ENCODE data around the gene MGMT. TPM values are rescaled to one million over a fixed set of nuclear protein-coding genes. Genes with fewer than 3 reads are reported as not detected.

Gene MGMT
- total RNA-seq, 2 donors from 2014 or later, result 15.3 to 16.1 TPM

DNA sequence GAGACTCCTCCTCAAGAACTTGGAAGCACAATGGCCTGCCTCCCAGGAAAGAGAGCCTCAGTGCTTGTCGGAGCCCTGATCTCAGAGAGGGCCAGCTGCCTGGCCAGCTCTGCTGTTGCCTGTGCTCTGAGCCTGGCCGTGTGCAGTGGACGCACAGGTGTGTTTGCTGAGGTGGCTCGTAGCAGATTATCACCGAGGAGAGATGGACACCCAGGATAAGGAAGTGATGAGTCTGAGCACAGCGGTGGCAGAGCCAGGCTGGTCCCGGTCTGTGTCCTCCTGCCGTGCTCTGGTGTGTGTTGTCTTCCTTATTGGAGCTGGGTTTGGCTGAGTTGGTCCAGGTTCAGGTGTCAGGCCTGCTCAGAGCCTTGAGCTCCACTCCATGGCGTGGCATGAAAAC, 288.6 kb downstream of the MGMT start:
- DNase-seq (peak in 1 of 2 donors; percentile 3), ATAC-seq (no peak)
- intact Hi-C loops (cut with DNase I, micrococcal nuclease), result no loop called here

DNA sequence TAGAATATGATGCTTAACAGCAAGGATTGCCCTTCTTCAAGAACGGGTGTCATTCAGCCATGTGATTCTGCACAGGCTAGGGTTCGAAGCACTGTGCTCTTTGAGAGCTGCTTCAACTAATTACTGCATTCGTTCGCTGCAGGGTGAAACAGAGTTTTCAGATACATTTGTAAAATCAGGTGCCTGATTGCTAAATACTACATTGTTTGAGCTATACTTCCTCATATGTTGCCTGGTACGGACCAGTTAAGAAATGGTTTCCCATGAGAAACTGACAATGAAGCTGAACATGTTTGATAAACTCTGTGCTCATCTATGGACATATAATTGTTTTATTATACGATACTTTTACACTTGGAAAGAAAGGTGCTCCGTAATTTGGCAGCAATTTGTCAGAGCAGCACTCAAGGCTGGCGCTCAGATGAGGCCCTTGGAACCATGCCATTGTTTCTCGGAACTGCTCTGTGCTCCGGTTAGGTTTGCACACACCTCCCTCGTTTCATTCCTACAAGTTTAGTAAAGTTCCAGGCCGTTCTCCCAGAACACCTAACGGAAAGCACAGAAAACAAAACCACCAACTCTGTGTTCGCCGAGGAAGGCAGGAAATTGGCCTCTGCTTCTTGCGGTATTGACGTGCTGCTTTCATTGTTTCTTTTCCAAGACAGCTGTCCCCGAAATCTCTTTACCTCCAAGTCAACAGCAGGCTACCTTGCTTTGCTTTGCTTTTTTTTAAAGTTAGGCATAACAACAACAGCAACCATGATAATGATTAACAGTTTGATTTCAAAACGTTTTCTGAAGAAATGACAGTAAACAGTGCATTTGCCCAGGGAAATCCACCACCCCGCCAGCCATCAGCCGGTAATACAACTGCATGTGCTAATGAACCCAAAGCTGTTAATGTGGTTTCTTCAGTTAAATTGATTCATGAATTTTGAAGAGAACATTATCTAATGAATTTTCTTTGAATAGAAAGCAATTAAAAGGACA, 290.2 kb downstream of the MGMT start:
- intact Hi-C loops (cut with DNase I, micrococcal nuclease), result no loop called here
- peak in 1 of 2 donors; percentile 4 for DNase-seq

DNA sequence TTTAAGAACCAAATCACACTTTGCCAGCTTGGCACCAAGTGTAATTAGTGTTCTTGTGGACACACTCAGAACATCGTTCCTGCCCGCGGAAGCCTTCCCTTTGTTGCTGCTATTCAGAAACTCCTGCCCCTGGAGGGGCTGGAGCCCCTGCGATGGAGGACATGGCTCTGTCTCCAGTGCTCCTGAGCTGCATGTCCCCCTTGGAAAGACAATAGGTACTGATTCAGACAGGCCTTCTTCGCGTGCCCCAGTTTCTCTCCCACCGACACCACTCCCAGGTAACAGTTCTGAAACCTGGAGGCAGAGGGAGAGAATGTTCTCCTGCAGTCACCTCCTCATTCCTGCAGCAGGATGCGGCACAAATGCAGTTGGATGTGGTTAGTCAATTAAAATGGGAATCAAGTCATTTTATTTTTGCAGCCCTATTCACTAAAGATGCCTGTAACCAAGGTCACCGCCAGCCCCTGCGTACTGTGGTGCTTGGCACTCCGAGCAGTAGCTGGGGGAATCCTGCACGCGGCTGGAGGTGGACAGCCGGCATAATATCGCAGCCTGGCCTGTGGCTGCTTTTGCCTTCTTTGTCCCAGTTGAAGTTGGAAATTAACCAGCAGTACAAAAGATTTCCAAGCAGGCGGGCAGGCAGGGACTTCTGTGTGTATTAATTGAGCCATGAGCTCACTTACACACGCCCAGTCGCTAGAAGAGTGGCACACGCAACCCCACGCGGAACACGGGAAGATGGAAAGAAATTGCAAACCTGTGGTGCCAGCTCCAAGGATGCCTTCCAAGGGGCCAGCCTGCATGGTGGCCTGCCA, 291.4 kb downstream of the MGMT start:
- intact Hi-C loops (cut with DNase I, micrococcal nuclease), result no loop called here
- peak in 1 of 2 donors; percentile 5 for DNase-seq

More for the DNA sequence above, 290.2 kb downstream of the MGMT start:
- ATAC-seq, result no peak

DNA sequence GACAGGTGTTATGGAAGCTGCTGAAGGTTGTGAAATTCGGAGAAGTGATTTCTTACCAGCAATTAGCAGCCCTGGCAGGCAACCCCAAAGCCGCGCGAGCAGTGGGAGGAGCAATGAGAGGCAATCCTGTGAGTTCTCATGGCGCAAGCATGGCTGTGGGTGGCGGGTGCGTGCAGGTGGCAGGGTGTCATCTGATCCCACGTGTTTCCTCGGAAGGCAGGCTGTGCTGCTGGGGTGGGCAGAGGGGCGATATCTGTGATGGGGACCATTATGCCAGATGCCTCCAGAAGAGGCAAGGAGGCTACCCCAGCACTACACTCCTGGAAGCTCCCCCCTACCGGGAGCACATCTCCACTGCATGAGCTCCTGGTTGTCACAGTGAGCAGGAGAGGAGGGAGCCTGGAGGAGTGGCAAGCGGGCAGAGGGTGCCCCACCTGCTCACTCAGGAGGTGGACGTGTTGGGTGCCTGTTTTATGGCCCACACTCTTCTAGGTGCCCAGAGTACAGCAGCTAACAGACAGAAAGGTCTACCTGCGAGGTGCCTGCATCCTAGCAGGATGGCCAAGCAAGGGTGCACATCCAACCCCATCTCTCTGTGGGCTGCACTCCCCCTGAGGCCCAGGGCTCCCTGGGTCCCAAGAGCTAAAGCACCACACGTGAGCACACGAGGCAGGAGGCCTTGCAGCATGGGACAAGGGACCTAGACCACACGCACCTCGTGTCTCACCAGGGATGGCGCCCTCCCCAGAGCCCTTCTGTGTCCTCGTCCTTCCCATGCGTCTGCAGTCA, 292.4 kb downstream of the MGMT start:
- no peak for ATAC-seq
- intact Hi-C loops (cut with DNase I, micrococcal nuclease), result no loop called here

More for the DNA sequence above, 291.4 kb downstream of the MGMT start:
- ATAC-seq, result no peak

DNA sequence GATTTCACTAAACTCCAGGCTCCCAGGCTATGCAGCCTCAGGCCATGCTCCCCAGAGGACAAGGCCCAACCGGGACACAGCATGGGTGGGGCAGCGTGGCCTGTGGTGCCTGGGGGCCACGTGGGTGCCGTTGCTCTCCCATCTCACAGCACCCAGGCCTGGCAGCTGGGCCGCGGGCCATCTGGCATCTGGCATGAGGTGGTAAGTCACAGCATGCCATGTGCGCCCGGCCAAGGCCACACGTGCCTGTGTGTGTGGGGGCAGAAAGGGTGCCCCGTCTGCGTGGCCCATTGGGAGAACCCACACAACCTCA, 292.9 kb downstream of the MGMT start:
- intact Hi-C loops (cut with DNase I, micrococcal nuclease), result no loop called here
- DNase-seq (peak in 1 of 2 donors; percentile 14), ATAC-seq (no peak)

More for the DNA sequence above, 292.4 kb downstream of the MGMT start:
- peak in 1 of 2 donors; percentile 15 for DNase-seq

DNA sequence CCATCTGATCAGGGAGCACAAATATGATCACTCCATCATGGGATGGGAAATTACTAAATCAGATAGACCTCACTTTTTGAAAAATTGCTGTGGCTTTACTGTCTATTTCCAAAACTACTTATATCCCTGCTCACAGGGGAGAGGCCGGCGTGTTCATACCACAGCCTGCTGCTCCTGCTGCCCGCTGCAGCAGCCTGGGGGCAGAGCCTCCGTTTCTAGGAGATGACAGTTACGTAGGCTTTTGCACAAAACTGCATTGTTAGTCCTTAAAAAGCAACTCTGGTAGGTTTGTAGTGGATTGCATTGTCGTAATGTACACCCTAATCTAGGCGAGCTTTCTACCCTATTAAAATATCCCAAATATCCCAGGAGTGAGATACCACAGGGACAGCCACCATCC, 293.4 kb downstream of the MGMT start:
- DNase-seq (peak in 1 of 2 donors; percentile 8), ATAC-seq (no peak)
- intact Hi-C loops (cut with DNase I, micrococcal nuclease), result no loop called here

DNA sequence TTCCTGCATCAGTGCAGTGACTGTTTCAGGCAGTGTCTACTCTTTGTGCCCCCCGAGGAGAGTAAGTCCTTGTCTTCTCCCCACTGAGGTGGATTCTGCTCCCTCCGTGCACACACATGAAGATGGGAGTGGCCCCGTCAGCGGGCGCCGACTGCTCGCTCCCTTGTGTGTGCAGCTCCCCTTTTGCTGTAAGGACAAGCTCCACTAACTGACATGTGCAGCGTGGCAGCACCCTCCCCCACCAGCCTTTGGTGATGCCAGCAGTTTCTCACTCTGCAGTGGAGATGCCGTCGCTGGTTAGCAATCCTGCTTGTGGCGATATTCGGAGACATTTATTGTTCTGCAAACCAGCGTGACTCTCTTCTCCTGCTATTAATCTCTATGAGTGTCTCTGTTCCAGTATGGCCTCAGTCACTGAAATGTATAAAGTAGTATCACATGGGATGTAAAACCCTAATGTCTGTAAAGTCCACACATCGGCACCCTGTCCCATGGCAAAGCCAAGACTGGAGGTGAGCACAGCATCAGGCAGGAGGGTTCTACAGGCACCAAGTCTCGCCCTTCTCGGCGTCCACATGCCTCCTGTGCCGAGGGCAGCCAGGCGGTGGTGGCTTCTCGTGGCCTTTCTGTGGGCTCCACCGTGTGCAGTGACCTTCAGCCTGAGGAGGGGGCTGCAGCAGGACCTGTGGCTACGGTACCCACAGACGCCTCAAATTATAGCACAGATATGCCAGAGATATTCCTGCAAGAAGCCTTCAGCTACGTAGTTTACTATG, 294.3 kb downstream of the MGMT start:
- DNase-seq (peak in 1 of 2 donors; percentile 8), ATAC-seq (no peak)
- intact Hi-C loops (cut with DNase I, micrococcal nuclease), result no loop called here

DNA sequence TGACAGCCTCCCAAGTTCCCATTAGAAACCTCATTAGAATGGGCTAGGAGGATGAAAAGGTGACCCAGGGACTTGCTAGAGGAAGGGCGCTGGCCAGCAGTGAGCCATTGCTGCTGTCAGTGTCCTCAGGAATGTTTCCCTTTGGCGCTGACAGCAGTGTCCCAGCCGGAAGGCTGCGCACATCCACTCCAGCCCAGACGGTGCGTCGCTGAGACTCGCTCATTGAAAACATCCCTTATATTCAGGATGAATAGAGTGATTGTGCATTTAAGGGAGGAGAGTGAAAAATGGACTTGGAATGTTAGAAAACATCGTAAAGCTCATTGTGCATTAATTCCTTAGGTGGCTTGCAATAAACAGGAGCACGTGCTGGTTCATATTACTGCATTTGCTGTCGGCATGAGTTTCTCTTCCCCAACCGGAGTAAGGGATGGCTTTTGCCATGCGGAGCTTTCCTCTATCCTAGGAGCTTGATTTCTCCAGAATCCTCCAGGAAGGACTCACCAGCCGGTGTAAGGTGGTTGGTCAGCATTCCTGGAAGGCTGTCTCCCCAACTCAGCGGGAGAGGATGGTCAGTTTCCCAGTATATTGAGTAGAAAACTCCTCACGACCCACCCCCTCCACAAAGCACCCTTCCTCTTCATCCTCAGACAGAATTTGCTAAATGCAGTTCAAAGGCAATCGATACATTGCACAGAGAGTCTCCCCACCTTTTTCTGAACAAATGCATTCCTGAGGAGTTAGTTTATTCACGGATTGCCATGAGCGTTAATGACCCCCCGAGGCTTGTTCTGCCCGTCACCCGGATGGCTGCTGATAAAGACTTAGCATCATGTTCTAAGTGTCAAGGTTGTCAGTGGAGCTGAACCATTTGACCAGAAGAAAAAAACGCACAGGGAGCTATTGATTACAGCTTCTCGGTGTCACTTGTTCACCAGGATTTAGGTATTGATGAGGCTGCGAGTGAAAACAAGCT, 295.2 kb downstream of the MGMT start:
- intact Hi-C loops (cut with DNase I, micrococcal nuclease), result no loop called here
- ATAC-seq, result no peak
- no peak for DNase-seq

DNA sequence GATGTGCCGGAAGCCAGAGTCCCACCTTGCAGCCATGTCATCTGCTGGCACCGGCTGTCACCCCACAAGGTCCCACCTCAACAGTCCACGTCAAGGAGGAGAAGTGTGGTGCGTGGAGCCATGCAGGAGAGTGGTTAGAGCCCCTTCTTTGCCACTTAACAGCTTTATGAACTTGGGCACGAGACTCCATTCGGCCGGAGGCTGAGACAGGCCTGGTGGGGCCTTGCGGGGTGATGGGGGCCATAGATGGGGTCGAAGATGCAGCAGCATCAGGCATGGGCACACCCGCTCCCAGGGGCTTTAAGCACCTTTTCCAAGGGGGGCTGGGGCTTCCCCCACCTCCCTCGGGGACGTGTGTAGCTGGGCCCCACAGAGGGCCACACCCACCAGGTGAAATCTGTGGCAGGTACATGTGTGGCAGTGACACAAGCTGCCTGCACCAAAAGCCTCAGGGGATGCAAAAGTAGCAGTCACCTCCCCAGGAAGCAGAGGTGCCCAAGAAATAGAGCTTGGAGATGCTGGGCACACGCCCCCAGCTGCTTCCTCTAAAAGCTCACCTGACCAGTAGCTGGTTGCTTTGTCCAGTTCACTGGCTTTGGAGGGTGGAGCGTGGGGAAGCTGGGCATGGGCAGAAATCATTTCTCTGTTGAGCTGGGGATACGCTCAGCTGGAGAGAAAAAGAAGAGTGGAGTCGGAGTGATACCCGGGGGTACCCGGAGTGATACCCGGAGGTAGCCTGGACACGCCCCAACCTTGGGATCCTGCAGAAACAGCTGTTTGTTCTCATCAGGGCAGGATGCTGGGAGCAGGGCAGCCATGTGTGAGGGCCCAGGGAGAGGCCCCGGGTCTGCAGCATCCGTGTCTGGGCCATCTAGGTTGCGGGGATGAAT, 297.2 kb downstream of the MGMT start:
- intact Hi-C loops (cut with DNase I, micrococcal nuclease), result no loop called here
- DNase-seq (peak in 1 of 2 donors; percentile 8), ATAC-seq (no peak)

DNA sequence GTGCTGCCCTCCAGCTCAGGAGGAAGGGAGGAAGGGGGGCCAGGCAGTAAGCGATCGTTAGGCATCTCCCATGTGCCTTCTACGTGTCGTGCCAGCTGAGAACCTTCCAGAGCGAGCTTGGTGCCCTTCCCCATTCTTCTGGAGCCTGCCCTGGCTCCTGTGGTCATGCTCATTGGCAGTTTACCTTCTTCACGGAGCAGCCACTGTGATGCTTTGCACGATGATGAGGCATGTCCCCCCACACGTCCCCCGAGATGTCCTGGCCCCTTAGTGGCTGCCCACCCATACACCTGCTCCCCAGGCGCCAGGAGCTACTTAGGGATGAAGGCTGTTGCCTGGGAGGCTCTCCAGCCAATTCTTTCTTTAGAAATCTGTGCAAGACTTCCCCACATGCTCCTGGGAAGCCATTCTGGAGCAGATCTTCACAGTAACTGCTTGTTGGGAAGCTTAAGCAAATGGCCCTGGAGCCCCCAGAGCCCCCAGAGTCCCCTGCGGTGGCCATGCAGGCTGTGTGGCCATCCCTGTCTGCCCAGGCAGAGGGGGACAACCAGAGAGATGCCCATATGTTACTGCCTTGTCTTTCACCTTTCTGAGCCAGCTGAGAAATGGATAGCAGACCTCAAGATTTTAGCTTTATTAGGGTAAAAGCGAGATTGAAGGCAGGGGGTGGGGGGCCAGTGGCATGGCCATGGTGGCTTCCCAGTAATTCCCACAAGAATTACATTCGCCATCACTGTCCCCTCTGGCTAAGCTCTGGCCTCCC, 298.0 kb downstream of the MGMT start:
- ATAC-seq (no peak), DNase-seq (peak in 1 of 2 donors; percentile 4)
- intact Hi-C loops (cut with DNase I, micrococcal nuclease), result no loop called here

DNA sequence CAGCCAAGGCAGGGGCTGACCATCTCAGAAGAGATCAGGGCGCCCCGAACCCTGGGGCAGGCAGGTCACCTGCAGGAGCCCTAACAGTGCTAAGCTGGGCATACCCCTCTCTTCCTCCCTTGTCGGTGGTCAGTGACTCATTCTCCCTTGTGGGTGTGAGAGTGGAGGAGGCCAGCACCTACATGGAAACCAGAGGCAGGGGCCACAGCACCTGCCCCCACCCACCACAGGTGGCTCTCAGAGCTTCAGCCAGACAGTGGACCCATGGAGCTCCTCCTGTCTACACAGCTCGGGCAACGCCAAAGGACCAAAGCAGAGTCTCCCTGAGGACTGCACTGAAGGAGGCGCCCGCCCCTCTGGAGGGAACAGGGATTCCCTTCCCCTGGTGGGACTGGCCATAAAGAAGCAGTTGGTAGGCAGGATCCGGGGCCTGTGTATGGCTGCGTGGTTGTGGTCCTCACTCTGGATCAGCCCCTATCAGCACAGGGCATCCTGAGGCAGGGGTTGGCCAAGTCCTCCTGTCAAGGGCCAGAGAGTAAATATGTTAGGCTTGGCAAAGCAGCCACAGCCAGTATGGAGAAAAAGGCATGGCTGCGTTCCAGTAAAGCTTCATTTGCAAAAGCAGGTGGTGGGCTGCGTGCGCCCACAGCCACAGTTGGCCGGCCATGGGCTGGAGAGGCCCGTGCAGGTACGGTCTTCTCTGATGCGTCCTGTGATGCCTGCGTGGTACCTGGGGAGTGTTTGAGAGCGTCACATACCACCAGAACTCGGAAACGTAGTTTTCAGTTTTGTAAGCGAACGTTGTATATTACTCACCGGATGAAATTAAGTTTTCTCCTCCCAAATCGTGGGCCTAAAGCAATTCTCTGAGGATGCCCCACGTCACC, 298.9 kb downstream of the MGMT start:
- DNase-seq (peak in 1 of 2 donors; percentile 7), ATAC-seq (no peak)
- intact Hi-C loops (cut with DNase I, micrococcal nuclease), result no loop called here

DNA sequence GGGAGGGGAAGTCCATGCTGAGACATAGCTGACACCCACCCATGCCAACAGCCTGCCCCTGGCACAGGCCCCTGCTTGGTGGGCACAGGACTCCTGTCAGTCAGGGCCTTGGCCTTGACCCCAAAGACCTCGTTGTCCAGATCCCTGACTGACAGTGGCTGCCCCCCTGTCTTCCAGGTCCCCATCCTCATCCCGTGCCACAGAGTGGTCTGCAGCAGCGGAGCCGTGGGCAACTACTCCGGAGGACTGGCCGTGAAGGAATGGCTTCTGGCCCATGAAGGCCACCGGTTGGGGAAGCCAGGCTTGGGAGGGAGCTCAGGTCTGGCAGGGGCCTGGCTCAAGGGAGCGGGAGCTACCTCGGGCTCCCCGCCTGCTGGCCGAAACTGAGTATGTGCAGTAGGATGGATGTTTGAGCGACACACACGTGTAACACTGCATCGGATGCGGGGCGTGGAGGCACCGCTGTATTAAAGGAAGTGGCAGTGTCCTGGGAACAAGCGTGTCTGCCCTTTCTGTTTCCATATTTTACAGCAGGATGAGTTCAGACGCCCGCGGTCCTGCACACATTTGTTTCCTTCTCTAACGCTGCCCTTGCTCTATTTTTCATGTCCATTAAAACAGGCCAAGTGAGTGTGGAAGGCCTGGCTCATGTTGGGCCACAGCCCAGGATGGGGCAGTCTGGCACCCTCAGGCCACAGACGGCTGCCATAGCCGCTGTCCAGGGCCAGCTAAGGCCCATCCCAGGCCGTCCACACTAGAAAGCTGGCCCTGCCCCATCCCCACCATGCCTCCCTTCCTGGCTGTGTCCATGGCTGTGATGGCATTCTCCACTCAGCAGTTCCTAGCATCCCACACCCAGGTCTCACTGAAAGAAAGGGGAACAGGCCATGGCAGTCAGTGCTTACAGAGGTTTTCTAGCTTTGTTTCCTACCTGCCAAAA, 299.8 kb downstream of the MGMT start:
- DNase-seq (no peak), ATAC-seq (no peak)
- intact Hi-C loops (cut with DNase I, micrococcal nuclease), result no loop called here

DNA sequence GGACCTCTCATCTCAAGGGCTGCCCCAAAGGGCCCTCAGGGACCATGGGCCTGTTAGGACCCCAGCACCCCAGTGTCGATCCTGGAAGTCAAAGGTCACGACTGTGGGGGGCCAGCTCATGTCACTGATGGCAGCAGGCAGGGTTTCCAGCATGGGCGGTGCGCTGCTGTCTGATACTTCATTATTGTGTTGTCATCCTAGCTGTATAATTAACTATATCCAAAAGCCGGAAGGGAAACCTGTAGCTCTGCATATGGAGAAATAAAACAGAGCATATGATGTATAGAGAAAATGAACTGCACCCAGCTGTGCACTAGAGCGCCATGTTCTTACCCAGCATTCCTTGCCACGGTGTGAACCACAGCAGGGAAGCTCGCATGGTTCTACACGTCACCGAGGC, 300.7 kb downstream of the MGMT start:
- intact Hi-C loops (cut with DNase I, micrococcal nuclease), result no loop called here
- DNase-seq, result no peak
- no peak for ATAC-seq

Data from left colon (tissue), 2 donors.